K562 (cell line): ENCODE measurements around the gene CHST8. TPM values are rescaled to one million over a fixed set of nuclear protein-coding genes. Genes with fewer than 3 reads are reported as not detected.

ENCODE experiments used
- ATAC-seq: fragments of 200-7000 bp; cut with Tn5 transposase; 3 replicates; pipeline ENCODE4 v1.9.1; 2020; ENCODE audit warnings: moderate library complexity
- BruUV-seq: library from RNA; stranded (reverse); fragments of 400-500 nt; replicated peaks from 2 replicates; lab custom pipeline; 2021; lab: Mats Ljungman, UMichigan
- CTCF ChIA-PET: fragments of 300-600 bp; formaldehyde crosslinking; extraction: SDS; loops from one replicate; lab custom pipeline; 2021; ENCODE audit warnings: low intra/inter-chr PET ratio; lab: Yijun Ruan, JAX
- POLR2A ChIA-PET: fragments of 300-600, 350-650 bp; sonication (Branson Sonifier 250); formaldehyde crosslinking; extraction: SDS; loops from one replicate; lab custom pipeline; 2021; ENCODE audit warnings: antibody characterized with exemption, inconsistent platforms; lab: Yijun Ruan, JAX
- DNase-seq, 4 experiments: peaks; one replicate each; pipeline versions ENCODE4 v3.0.0 to v3.0.0-alpha.2; 2011 to 2018; ENCODE audit warnings: low spot score in 3 of 4, mixed read lengths in 3 of 4; ENCODE audit errors: extremely low read depth in 1 of 4
- FAIRE-seq: peaks from 2 replicates; lab custom pipeline; 2011; peaks lifted over from hg19 to GRCh38; lab: Jason Lieb, UNC
- H2AFZ ChIP-seq: 2 replicates; pipeline ENCODE4 v1.6.0; 2011; ENCODE audit warnings: low read depth, low read length, control low read depth, inconsistent platforms
- H3K27ac ChIP-seq: fragments of 200-600 bp; 3 replicates; pipeline ENCODE4 v1.8.0; 2011; ENCODE audit warnings: low read depth, mild to moderate bottlenecking, control low read depth, inconsistent platforms, low read length, moderate library complexity, mixed read lengths; ENCODE audit errors: extremely low read depth
- H3K27me3 ChIP-seq, 2 experiments: fragments of 300-600 bp in 1 of 2; 2 replicates in 1 of 2; 3 replicates in 1 of 2; pipeline versions ENCODE4 v1.6.0 to v1.8.0; 2011; ENCODE audit warnings: inconsistent platforms in 2 of 2, low read length in 2 of 2, mild to moderate bottlenecking in 1 of 2, mixed read lengths in 1 of 2, moderate library complexity in 1 of 2; ENCODE audit not compliant: control insufficient read depth in 2 of 2, insufficient read depth in 2 of 2
- H3K36me3 ChIP-seq: fragments of 300-600 bp; 3 replicates; pipeline ENCODE4 v1.8.0; 2011; ENCODE audit warnings: mild to moderate bottlenecking, low read length, inconsistent platforms; ENCODE audit not compliant: control insufficient read depth, insufficient read depth
- H3K4me1 ChIP-seq, 2 experiments: fragments of 200-600 bp in 1 of 2; replicated peaks in 1 of 2; 2 replicates in 1 of 2; 3 replicates in 1 of 2; pipeline versions ENCODE4 v1.5.1 to v1.8.0; 2011; ENCODE audit warnings: inconsistent platforms in 2 of 2, low read length in 2 of 2, mild to moderate bottlenecking in 1 of 2, mixed read lengths in 1 of 2, moderate library complexity in 1 of 2; ENCODE audit not compliant: control insufficient read depth in 2 of 2, insufficient read depth in 2 of 2
- H3K4me2 ChIP-seq: 2 replicates; pipeline ENCODE4 v1.6.1; 2011; ENCODE audit warnings: low read length, control low read depth, inconsistent platforms, mixed read lengths; ENCODE audit not compliant: insufficient read depth
- H3K4me3 ChIP-seq: fragments of 200-600 bp; sonication (generic), shearing (Covaris generic); 2 replicates; pipeline ENCODE4 v1.5.1; 2016; ENCODE audit warnings: control low read depth, inconsistent platforms
- H3K79me2 ChIP-seq: fragments of 200-600 bp; 3 replicates; pipeline ENCODE4 v1.8.0; 2011; ENCODE audit warnings: low read length, inconsistent platforms; ENCODE audit not compliant: control insufficient read depth, insufficient read depth
- H3K9ac ChIP-seq, 2 experiments: 2 replicates each; pipeline versions ENCODE4 v1.6.0 to v1.6.1; 2011; ENCODE audit warnings: low read depth in 2 of 2, low read length in 2 of 2, control low read depth in 1 of 2, inconsistent platforms in 1 of 2, mild to moderate bottlenecking in 1 of 2, mixed read lengths in 1 of 2; ENCODE audit not compliant: insufficient read depth in 1 of 2
- H3K9me1 ChIP-seq: one replicate; pipeline ENCODE4 v1.6.0; 2011; ENCODE audit warnings: inconsistent platforms, mild to moderate bottlenecking, low read length, moderate library complexity; ENCODE audit not compliant: control insufficient read depth, insufficient read depth
- H3K9me3 ChIP-seq: replicated peaks from 2 replicates; pipeline ENCODE4 v1.5.1; 2011; ENCODE audit warnings: low read depth, low read length, inconsistent platforms; ENCODE audit not compliant: control insufficient read depth, insufficient read depth
- H4K20me1 ChIP-seq: replicated peaks from 2 replicates; pipeline ENCODE4 v1.6.1; 2011; ENCODE audit warnings: low read length, inconsistent platforms, mixed read lengths; ENCODE audit not compliant: control insufficient read depth, insufficient read depth
- CREB1 ChIP-seq, 2 experiments: sonication (generic) in 1 of 2; formaldehyde crosslinking in 1 of 2; IDR thresholded peaks; 2 replicates each; pipeline versions ENCODE4 v1.6.1 to v1.8.0; 2012 to 2022; ENCODE audit warnings: inconsistent platforms in 1 of 2, mild to moderate bottlenecking in 1 of 2, missing genetic modification reagents in 1 of 2, moderate library complexity in 1 of 2
- MEF2D ChIP-seq: conservative IDR thresholded peaks from 2 replicates; pipeline ENCODE4 v1.6.1; 2016; ENCODE audit warnings: low read depth, missing genetic modification characterization, missing compliant biosample characterization
- RFX1 ChIP-seq: fragments of 450-650 bp; IDR thresholded peaks from 2 replicates; pipeline ENCODE4 v1.6.1; 2016; ENCODE audit warnings: mild to moderate bottlenecking, moderate library complexity
- TEAD1 ChIP-seq, 2 experiments: fragments of 450-650 bp in 1 of 2; sonication (generic) in 1 of 2; formaldehyde crosslinking; IDR thresholded peaks; 2 replicates each; pipeline versions ENCODE4 v1.4.0 to v1.8.0; 2020 to 2022; ENCODE audit warnings: mild to moderate bottlenecking in 2 of 2, missing genetic modification reagents in 1 of 2
- ZNF134 ChIP-seq: fragments of 250-450 bp; sonication (Bioruptor Pico); conservative IDR thresholded peaks from 2 replicates; pipeline ENCODE4 v1.4.0; 2020
- WGBS: fragments of 100-300 bp; shearing (Covaris generic); methylation state at CpG from one replicate; pipeline ENCODE4 v1.1.6; 2016; ENCODE audit warnings: low coverage, mixed read lengths; ENCODE audit not compliant: insufficient coverage; ENCODE audit errors: missing lambda C conversion rate; 5-methylcytosine and 5-hydroxymethylcytosine counted together
- in situ Hi-C: fragments of 300-500 bp; cut with MboI; formaldehyde crosslinking; loops from 4 replicates; pipeline ENCODE4 v1.15.0; 2018; ENCODE audit warnings: inconsistent platforms, mixed read lengths
- intact Hi-C: fragments of 100-400 bp; cut with micrococcal nuclease; formaldehyde crosslinking; loops from 2 replicates; pipeline ENCODE4 v1.14.2; 2022
- polyA plus RNA-seq, 8 experiments: library from polyadenylated mRNA; depleted of rRNA in 4 of 8; stranded (reverse) in 5 of 8; unstranded in 3 of 8; fragments of >200 nt; fragmentation: Nextera tagmentation in 2 of 8; fragmentation: Illumina TruSeq in 1 of 8; extraction: Ambion mirVana in 2 of 8; extraction: Trizol in 1 of 8; gene quantifications; 2 replicates each; pipeline versions ENCODE4 v1.2.1 to v1.2.3, GENCODE V29; 2011 to 2014; ENCODE audit warnings: inconsistent platforms in 1 of 8, missing spikeins in 1 of 8
- total RNA-seq, 7 experiments: library from RNA; depleted of rRNA in 6 of 7; stranded (reverse); fragments of >200 nt in 6 of 7; fragmentation: Illumina TruSeq in 2 of 7; extraction: Trizol in 2 of 7; gene quantifications; 2 replicates each; pipeline versions ENCODE4 v1.2.1 to v1.2.3, GENCODE V29; 2011 to 2021; ENCODE audit warnings: low replicate concordance in 1 of 7
- TF ChIP-seq, protein P1 (sequence below): fragments of 450-650 bp; IDR thresholded peaks from 2 replicates; pipeline ENCODE4 v1.6.1; 2016

CHST8 gene
- total and polyA plus RNA-seq, 9 of the 15 experiments (the other 6 are each of a cell fraction or from before 2014, with no cell fraction given): 0.11 TPM; not detected in 8

DNA sequence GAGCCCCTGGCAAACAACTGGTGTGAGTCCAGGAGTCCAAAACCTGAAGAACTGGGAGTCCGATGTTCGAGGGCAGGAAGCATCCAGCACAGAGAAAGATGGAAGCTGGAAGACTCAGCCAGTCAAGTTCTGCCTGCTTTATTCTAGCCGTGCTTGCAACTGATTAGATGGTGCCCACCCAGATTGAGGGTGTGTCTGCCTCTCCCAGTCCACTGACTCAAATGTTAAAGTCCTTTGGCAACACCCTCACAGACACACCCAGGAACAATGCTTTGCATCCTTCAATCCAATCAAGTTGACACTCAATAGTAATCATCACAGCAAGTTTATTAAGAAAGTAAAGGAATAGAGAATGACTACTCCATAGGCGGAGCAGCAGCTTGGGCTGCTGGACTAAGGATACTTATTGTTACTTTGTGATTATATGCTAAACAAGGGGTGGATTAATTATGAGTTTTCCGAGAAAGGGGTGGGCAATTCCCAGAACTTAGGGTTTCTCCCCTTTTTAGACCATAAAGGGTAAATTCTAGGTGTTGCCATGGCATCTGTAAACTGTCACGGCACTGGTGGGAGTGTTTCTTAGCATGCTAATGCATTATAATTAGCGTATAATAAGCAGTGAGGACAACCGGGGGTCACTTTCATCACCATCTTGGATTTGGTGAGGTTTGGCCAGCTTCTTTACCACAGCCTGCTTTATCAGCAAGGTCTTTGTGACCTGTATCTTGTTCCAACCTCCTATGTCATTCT is 109.3 kb downstream of the CHST8 start:
- no peak for ATAC-seq
- POLR2A ChIA-PET: no interaction called here
- 0% methylated on average over 8 of the region's 8 CpGs for WGBS
- Histone ChIP-seq H3K9ac (no peak overlapping the region), H3K27me3 (peaks cover 0 to 24% of the 10 kb centered on the region in 2 experiments; a peak in 2 of 5 replicates), H3K4me1 (no peaks in the 10 kb centered on the region; a peak in 1 of 5 replicates), H3K4me3 (no peak overlapping the region), H3K9me3 (no peaks in the 10 kb centered on the region), H2AFZ (no peak overlapping the region), H4K20me1 (peaks cover 3% of the 10 kb centered on the region; the same call in 1 of the 2 replicates), H3K79me2 (no peaks in the 10 kb centered on the region), H3K27ac (no peak overlapping the region), H3K36me3 (no peaks in the 10 kb centered on the region), H3K9me1 (no peaks in the 10 kb centered on the region), H3K4me2 (no peak overlapping the region)
- DNase-seq: no peak
- in situ Hi-C loops: no loop called here
- intact Hi-C loops: no loop called here
- no peak for FAIRE-seq
- TF ChIP-seq ZNF134: peak; percentile 78
- no peak for TF ChIP-seq CREB1 (IDR thresholded peaks at IDR 0.05)
- TF ChIP-seq CREB1 (CRISPR knock-in tag; IDR thresholded peaks at IDR 0.05): no peak
- no peak for TF ChIP-seq TEAD1 (CRISPR knock-in tag; IDR thresholded peaks at IDR 0.05)
- TF ChIP-seq, protein P1, sequence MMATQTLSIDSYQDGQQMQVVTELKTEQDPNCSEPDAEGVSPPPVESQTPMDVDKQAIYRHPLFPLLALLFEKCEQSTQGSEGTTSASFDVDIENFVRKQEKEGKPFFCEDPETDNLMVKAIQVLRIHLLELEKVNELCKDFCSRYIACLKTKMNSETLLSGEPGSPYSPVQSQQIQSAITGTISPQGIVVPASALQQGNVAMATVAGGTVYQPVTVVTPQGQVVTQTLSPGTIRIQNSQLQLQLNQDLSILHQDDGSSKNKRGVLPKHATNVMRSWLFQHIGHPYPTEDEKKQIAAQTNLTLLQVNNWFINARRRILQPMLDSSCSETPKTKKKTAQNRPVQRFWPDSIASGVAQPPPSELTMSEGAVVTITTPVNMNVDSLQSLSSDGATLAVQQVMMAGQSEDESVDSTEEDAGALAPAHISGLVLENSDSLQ: no peak
- TF ChIP-seq RFX1: peak; percentile 14; the same call in 1 of the 2 replicates
- TF ChIP-seq MEF2D (tag): no peak
- no TSS peak for BruUV-seq
- CTCF ChIA-PET: no interaction called here
